Karpas-422 (cell line): ENCODE results near the gene NRXN3. TPM values are rescaled to one million over a fixed set of nuclear protein-coding genes. Genes with fewer than 3 reads are reported as not detected.

ENCODE experiments used
- DNase-seq: peaks from one replicate; pipeline ENCODE4 v3.0.0-alpha.2; 2015
- H2AFZ ChIP-seq: fragments of 200-600 bp; sonication (generic); 2 replicates; pipeline ENCODE4 v1.6.1; 2014; ENCODE audit warnings: antibody characterized with exemption, low read length, mixed read lengths
- H3K27ac ChIP-seq: fragments of 200-600 bp; sonication (generic); 2 replicates; pipeline ENCODE4 v1.5.1; 2014; ENCODE audit warnings: mild to moderate bottlenecking, low read length, moderate library complexity
- H3K27me3 ChIP-seq: fragments of 200-600 bp; sonication (generic); 2 replicates; pipeline ENCODE4 v1.6.1; 2014; ENCODE audit warnings: low read length, mixed read lengths
- H3K36me3 ChIP-seq: fragments of 200-600 bp; sonication (generic); 2 replicates; pipeline ENCODE4 v1.6.1; 2014; ENCODE audit warnings: low read length, mixed read lengths; ENCODE audit not compliant: insufficient read depth
- H3K4me1 ChIP-seq: fragments of 200-600 bp; sonication (generic); 2 replicates; pipeline ENCODE4 v1.6.1; 2014; ENCODE audit warnings: mild to moderate bottlenecking, low read length, mixed read lengths
- H3K4me2 ChIP-seq: fragments of 200-600 bp; sonication (generic); 2 replicates; pipeline ENCODE4 v1.6.1; 2014; ENCODE audit warnings: low read length, low read depth, mild to moderate bottlenecking; ENCODE audit not compliant: poor library complexity, severe bottlenecking
- H3K4me3 ChIP-seq: fragments of 200-600 bp; sonication (generic); 2 replicates; pipeline ENCODE4 v1.5.1; 2014; ENCODE audit warnings: mild to moderate bottlenecking, antibody characterized with exemption, low read length, mixed read lengths
- H3K79me2 ChIP-seq: fragments of 200-600 bp; sonication (generic); 2 replicates; pipeline ENCODE4 v1.6.1; 2014; ENCODE audit warnings: mild to moderate bottlenecking, low read length, mixed read lengths
- H3K9ac ChIP-seq: fragments of 200-600 bp; sonication (generic); 2 replicates; pipeline ENCODE4 v1.6.0; 2014; ENCODE audit warnings: low read length
- H3K9me2 ChIP-seq: fragments of 200-600 bp; sonication (generic), shearing (Covaris generic); replicated peaks from 2 replicates; pipeline ENCODE4 v1.6.0; 2014; ENCODE audit warnings: mild to moderate bottlenecking, low read length, moderate library complexity; ENCODE audit not compliant: insufficient read depth
- H3K9me3 ChIP-seq: fragments of 300-700, 200-600 bp; sonication (generic); 2 replicates; pipeline ENCODE4 v1.6.1; 2014; ENCODE audit warnings: low read length, mixed read lengths
- H4K20me1 ChIP-seq: fragments of 200-600 bp; sonication (generic); 2 replicates; pipeline ENCODE4 v1.6.1; 2014; ENCODE audit warnings: mild to moderate bottlenecking, antibody characterized with exemption, low read length, low read depth; ENCODE audit not compliant: insufficient read depth
- total RNA-seq: library from RNA; depleted of rRNA; stranded (reverse); fragments of >200 nt; shearing (Covaris generic); gene quantifications from 2 replicates; pipeline ENCODE4 v1.2.3, GENCODE V29; 2014; ENCODE audit warnings: low replicate concordance

Gene NRXN3
- total RNA-seq, 1 experiment from 2014 or later = not detected

DNA sequence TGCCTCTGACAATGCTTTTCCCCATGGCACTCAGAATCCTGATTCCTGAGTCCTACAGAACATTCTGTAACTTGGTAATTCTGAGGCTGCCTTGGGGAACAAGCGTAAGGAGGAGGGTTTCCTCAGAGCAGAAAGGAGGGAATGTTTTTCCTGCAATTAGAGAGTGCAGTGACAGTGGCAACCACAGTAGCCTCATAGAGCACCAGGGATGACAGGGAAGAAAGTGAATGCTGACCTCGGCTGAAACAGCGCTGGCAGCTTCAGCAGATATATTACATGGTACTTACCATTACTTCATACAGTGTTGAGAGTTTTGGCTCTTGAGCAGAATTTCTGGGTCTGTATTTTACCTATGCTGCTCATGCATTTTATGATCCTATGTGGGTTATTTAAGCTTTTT lies 757.1 kb downstream of the NRXN3 start:
- Histone ChIP-seq H3K36me3 (no peaks in the 10 kb centered on the region), H3K9me3 (no peaks in the 10 kb centered on the region), H3K4me2 (no peak overlapping the region), H4K20me1 (no peaks in the 10 kb centered on the region), H3K79me2 (no peaks in the 10 kb centered on the region), H3K4me1 (peaks cover 13% of the 10 kb centered on the region), H3K9me2 (no peaks in the 10 kb centered on the region), H3K27ac (no peak overlapping the region), H3K4me3 (no peak overlapping the region), H3K27me3 (no peaks in the 10 kb centered on the region), H2AFZ (no peak overlapping the region), H3K9ac (no peak overlapping the region)
- no peak for DNase-seq

DNA sequence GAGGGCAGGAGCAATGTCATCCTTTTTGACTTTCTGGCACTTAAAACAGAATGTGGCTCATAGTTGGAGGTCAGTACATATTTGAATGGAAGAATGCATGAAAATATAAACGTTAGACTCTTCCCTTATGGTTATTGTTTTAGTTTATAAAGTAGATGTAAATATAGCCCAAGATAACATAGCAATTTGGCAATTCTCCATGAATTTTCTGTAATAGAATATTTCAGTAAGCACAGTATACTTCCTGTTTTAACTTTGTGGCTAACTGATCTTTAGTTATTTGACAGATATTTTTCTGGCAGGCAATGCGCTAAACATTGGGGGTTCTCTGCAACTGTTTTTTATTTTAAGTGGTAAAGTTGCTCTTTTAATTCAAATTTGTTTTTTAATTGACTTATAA lies 763.0 kb downstream of the NRXN3 start:
- DNase-seq = no peak
- no peaks in the 10 kb centered on the region for H3K36me3 ChIP-seq
- H3K79me2 ChIP-seq = no peaks in the 10 kb centered on the region
- H2AFZ ChIP-seq = no peak overlapping the region
- no peak overlapping the region for H3K4me2 ChIP-seq
- H3K9me2 ChIP-seq = no peaks in the 10 kb centered on the region
- no peak overlapping the region for H3K27ac ChIP-seq
- no peak overlapping the region for H3K9ac ChIP-seq
- no peaks in the 10 kb centered on the region for H3K9me3 ChIP-seq
- no peak overlapping the region for H3K4me3 ChIP-seq
- no peaks in the 10 kb centered on the region for H3K27me3 ChIP-seq
- H4K20me1 ChIP-seq = no peaks in the 10 kb centered on the region
- H3K4me1 ChIP-seq = peaks cover 13% of the 10 kb centered on the region

DNA sequence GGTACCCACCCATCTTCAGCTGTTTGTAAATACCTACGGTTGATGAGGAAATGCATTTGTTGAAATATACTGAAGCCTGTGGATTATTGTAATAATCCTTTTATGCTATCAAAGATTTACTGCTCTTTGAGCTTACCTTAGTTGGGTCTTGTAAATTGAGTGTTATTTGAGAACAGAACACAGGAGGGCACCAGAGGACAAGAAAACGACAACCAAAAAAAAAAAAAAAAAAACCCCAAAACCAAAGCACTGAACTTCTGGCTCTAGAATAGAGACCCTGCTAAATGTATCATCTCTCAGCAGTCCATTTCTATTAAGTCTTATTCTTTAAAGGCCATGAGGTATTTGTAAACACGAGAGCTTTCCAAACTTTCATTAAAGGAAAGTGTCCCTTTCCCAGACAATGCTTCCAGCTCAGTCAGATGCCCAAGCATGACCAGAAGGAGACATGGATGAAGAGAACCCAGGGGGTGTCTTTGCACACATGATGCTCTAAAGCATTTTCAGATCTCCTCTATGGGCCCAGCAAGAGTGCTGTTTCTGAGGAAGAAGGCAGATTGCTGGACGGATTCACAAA lies 763.9 kb downstream of the NRXN3 start:
- no peak overlapping the region for H3K27ac ChIP-seq

GRCh38 chr14:78946949-78947348 lies 776.8 kb downstream of the NRXN3 start:
- Histone ChIP-seq H4K20me1 (no peaks in the 10 kb centered on the region), H3K79me2 (no peaks in the 10 kb centered on the region), H3K4me1 (peaks cover 6% of the 10 kb centered on the region), H2AFZ (no peak overlapping the region), H3K27ac (no peak overlapping the region), H3K27me3 (no peaks in the 10 kb centered on the region), H3K9me2 (no peaks in the 10 kb centered on the region), H3K4me2 (no peak overlapping the region), H3K9ac (no peak overlapping the region), H3K4me3 (no peak overlapping the region), H3K36me3 (no peaks in the 10 kb centered on the region), H3K9me3 (no peaks in the 10 kb centered on the region)
- DNase-seq = no peak

More for the DNA sequence above, 763.9 kb downstream of the NRXN3 start:
- Histone ChIP-seq H3K79me2 (no peaks in the 10 kb centered on the region), H3K9me3 (no peaks in the 10 kb centered on the region), H3K4me3 (no peak overlapping the region), H3K4me2 (no peak overlapping the region), H2AFZ (no peak overlapping the region), H3K36me3 (no peaks in the 10 kb centered on the region), H3K4me1 (peaks cover 13% of the 10 kb centered on the region), H3K9me2 (no peaks in the 10 kb centered on the region), H4K20me1 (no peaks in the 10 kb centered on the region), H3K27me3 (no peaks in the 10 kb centered on the region), H3K9ac (no peak overlapping the region)
- peak; percentile 84 for DNase-seq

DNA sequence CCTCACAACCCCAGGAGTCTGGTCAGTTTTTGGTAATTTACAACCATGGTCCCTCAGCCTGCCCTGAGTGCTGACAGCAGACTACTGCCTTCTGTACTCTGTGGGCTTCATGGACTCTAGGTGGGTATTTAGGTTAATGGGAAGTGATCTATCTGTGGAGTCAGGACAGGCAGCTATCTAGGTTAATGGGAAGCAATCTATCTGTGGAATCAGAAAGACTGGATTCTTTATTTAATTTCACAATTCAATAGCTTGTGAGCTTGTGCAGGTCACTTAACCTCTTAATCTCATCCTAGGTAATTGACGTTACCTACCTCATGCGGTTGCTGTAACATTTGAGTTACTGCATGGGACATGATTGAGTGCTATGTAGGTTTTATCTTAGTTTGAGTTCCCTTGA lies 777.5 kb downstream of the NRXN3 start:
- Histone ChIP-seq H3K9me3 (no peaks in the 10 kb centered on the region), H3K9ac (no peak overlapping the region), H3K79me2 (no peaks in the 10 kb centered on the region), H4K20me1 (no peaks in the 10 kb centered on the region), H3K36me3 (no peaks in the 10 kb centered on the region), H3K27me3 (no peaks in the 10 kb centered on the region), H3K9me2 (no peaks in the 10 kb centered on the region), H3K27ac (no peak overlapping the region), H3K4me3 (no peak overlapping the region), H3K4me2 (no peak overlapping the region), H2AFZ (no peak overlapping the region), H3K4me1 (peaks cover 6% of the 10 kb centered on the region)
- DNase-seq = no peak

- Histone ChIP-seq H3K79me2 (no peaks in the 10 kb centered on the region), H3K4me3 (no peak overlapping the region), H3K9ac (no peak overlapping the region)
These were observed 780.5 kb downstream of the NRXN3 start for GRCh38 chr14:78950649-78951048.

DNA sequence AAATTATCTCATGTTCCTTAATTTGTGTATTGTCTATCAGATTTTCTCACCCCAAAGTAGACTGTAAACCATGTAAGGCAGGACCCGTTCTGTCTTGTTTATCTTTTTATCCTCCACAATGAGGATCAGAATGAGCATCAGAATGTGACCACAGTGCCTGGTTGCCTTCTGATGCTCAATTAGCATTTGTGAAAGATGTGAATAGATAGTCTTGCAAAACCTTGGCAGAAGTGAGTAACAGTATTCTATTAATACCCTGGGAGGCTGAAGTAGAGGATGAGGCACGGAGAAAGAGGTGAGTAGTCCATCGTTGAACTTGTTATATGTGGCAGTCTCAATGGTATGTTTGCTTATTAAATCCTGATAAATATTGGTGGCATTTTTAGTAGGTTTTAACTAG lies 781.4 kb downstream of the NRXN3 start:
- Histone ChIP-seq H2AFZ (no peak overlapping the region), H3K9ac (no peak overlapping the region), H3K27ac (no peak overlapping the region), H3K4me1 (peaks cover 6% of the 10 kb centered on the region), H4K20me1 (no peaks in the 10 kb centered on the region), H3K79me2 (no peaks in the 10 kb centered on the region), H3K36me3 (no peaks in the 10 kb centered on the region), H3K4me3 (no peak overlapping the region), H3K9me2 (no peaks in the 10 kb centered on the region), H3K4me2 (no peak overlapping the region), H3K27me3 (no peaks in the 10 kb centered on the region), H3K9me3 (no peaks in the 10 kb centered on the region)
- DNase-seq = no peak

More at GRCh38 chr14:78950649-78951048, 780.5 kb downstream of the NRXN3 start:
- no peak overlapping the region for H3K4me2 ChIP-seq
- peaks cover 6% of the 10 kb centered on the region for H3K4me1 ChIP-seq
- H3K36me3 ChIP-seq = no peaks in the 10 kb centered on the region
- H2AFZ ChIP-seq = no peak overlapping the region
- H3K9me2 ChIP-seq = no peaks in the 10 kb centered on the region
- no peaks in the 10 kb centered on the region for H3K9me3 ChIP-seq
- H4K20me1 ChIP-seq = no peaks in the 10 kb centered on the region
- DNase-seq = no peak
- H3K27ac ChIP-seq = no peak overlapping the region
- H3K27me3 ChIP-seq = no peaks in the 10 kb centered on the region

- Histone ChIP-seq H3K9ac (no peak overlapping the region), H3K27ac (no peak overlapping the region), H3K4me2 (peak overlapping the region; percentile 38), H3K9me3 (no peaks in the 10 kb centered on the region), H4K20me1 (no peaks in the 10 kb centered on the region), H3K79me2 (no peaks in the 10 kb centered on the region), H3K36me3 (no peaks in the 10 kb centered on the region), H3K27me3 (no peaks in the 10 kb centered on the region), H2AFZ (no peak overlapping the region), H3K4me1 (no peaks in the 10 kb centered on the region), H3K4me3 (no peak overlapping the region), H3K9me2 (no peaks in the 10 kb centered on the region)
- DNase-seq = peak; percentile 77
These were observed 789.6 kb downstream of the NRXN3 start for GRCh38 chr14:78959674-78960264.
